Nephron progenitor cell (in vitro differentiated cells): ENCODE data around the gene TBC1D2.

Source experiments
- DNase-seq: peaks from one replicate; pipeline ENCODE4 v3.0.0; 2021
- H3K27ac Mint-ChIP-seq: 2 replicates; pipeline ENCODE4 v1.8.0; 2021; ENCODE audit warnings: mild to moderate bottlenecking, moderate library complexity, mixed read lengths
- H3K27me3 Mint-ChIP-seq: 2 replicates; pipeline ENCODE4 v1.8.0; 2021; ENCODE audit warnings: mild to moderate bottlenecking, low read depth, mixed read lengths; ENCODE audit not compliant: poor library complexity
- H3K36me3 Mint-ChIP-seq: 2 replicates; pipeline ENCODE4 v1.8.0; 2021; ENCODE audit warnings: low read depth, mixed read lengths
- H3K4me1 Mint-ChIP-seq: 2 replicates; pipeline ENCODE4 v1.8.0; 2021; ENCODE audit warnings: mixed read lengths
- H3K4me3 Mint-ChIP-seq: 2 replicates; pipeline ENCODE4 v1.8.0; 2021; ENCODE audit warnings: mild to moderate bottlenecking, moderate library complexity, mixed read lengths
- H3K9me3 Mint-ChIP-seq: 2 replicates; pipeline ENCODE4 v1.8.0; 2021; ENCODE audit warnings: mild to moderate bottlenecking, moderate library complexity, mixed read lengths
- TF ChIP-seq, protein P1 (sequence below): fragments of 200-600 bp; sonication (generic); IDR thresholded peaks from 2 replicates; pipeline ENCODE4 v1.5.0; 2021; ENCODE audit warnings: antibody characterized with exemption

TBC1D2 gene

DNA sequence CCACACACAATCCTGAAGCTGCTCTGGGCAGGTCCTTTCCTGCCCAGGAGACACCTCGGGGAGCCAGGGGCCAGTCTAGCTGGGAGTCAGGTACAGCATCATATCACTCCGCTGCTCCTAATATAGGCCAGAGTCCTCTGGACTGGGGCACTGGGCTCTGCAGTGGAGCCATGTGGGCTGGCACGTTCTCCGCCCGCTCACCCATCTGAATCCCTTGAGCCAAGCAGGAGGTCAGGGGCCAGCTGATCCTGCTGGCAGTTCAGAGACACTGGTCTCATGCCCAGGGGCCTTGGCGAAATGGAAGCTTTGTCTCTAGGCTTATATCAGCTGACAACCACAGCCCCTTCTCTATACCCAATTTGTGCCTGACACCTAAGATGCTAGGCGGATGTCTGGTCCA lies 53.7 kb downstream of the TBC1D2 start:
- TF ChIP-seq, protein P1, sequence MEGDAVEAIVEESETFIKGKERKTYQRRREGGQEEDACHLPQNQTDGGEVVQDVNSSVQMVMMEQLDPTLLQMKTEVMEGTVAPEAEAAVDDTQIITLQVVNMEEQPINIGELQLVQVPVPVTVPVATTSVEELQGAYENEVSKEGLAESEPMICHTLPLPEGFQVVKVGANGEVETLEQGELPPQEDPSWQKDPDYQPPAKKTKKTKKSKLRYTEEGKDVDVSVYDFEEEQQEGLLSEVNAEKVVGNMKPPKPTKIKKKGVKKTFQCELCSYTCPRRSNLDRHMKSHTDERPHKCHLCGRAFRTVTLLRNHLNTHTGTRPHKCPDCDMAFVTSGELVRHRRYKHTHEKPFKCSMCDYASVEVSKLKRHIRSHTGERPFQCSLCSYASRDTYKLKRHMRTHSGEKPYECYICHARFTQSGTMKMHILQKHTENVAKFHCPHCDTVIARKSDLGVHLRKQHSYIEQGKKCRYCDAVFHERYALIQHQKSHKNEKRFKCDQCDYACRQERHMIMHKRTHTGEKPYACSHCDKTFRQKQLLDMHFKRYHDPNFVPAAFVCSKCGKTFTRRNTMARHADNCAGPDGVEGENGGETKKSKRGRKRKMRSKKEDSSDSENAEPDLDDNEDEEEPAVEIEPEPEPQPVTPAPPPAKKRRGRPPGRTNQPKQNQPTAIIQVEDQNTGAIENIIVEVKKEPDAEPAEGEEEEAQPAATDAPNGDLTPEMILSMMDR, result no peak
- Mint-ChIP-seq H3K27me3 (peaks cover 13% of the 10 kb centered on the region), H3K36me3 (no peaks in the 10 kb centered on the region), H3K27ac (no peak overlapping the region), H3K4me1 (no peaks in the 10 kb centered on the region), H3K4me3 (no peak overlapping the region), H3K9me3 (no peaks in the 10 kb centered on the region)
- DNase-seq, result no peak

DNA sequence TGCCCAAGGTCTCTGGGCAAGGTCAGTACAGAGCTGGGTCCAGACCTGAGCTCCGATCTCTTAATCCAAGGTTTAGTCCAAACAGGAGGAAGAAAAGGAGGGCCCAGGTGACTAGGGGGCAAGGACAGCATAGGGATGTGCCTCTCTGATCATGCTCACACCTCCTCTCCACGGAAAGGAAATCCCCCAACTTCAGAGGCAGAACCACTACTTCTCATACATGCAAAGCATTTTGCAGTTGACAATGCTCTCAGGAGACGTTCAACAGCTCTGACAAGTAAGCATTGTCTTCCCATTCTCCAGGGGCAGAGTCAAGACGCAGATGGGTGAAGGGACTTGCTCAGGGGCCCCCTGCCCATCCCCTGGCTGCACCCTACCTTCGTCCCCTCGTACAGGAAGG lies 54.3 kb downstream of the TBC1D2 start:
- no peak overlapping the region for H3K27ac Mint-ChIP-seq
- no peaks in the 10 kb centered on the region for H3K9me3 Mint-ChIP-seq
- H3K4me3 Mint-ChIP-seq, result no peak overlapping the region
- TF ChIP-seq, protein P1, result no peak
- peaks cover 13% of the 10 kb centered on the region for H3K27me3 Mint-ChIP-seq
- no peaks in the 10 kb centered on the region for H3K36me3 Mint-ChIP-seq
- DNase-seq, result no peak
- no peaks in the 10 kb centered on the region for H3K4me1 Mint-ChIP-seq

- Mint-ChIP-seq H3K9me3 (no peaks in the 10 kb centered on the region), H3K4me3 (no peak overlapping the region), H3K36me3 (no peaks in the 10 kb centered on the region), H3K27ac (no peak overlapping the region), H3K27me3 (peaks cover 6% of the 10 kb centered on the region), H3K4me1 (no peaks in the 10 kb centered on the region)
- TF ChIP-seq, protein P1, result no peak
- no peak for DNase-seq
Measured at GRCh38 chr9:98199388-98200033, 55.9 kb downstream of the TBC1D2 start.

GRCh38 chr9:98195671-98196070 lies 59.8 kb downstream of the TBC1D2 start:
- Mint-ChIP-seq H3K9me3 (no peaks in the 10 kb centered on the region), H3K27me3 (peaks cover 9% of the 10 kb centered on the region), H3K4me1 (peaks cover 10% of the 10 kb centered on the region), H3K27ac (no peak overlapping the region), H3K36me3 (no peaks in the 10 kb centered on the region), H3K4me3 (no peak overlapping the region)
- no peak for DNase-seq
- TF ChIP-seq, protein P1, result no peak

DNA sequence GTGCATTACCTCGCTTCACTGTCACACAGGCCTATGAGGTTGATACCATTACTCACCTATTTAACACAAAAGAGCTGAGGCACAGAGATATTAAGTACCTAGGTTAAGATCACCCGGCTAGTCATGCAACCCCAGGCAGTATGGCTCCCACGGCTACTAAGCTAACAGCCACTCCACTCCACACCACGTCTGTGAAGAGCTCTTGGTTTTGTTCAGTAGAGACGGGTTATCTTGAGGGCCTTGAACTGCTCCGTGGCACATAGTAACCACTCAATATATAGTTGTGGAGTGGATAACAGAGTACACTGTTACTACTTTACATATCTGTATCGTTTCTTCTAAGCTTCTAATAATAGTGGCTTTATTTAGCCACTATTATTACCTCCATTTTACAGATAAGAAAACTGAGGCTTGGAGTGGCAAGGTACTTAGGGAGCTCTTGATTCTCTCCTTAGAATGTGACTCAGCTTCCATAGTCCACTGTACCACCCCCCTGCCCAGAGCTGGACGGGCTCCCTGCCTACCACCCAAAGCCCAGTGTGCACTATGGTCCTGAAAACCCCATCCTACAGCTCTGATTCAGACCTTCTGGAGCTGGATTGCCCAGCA lies 62.0 kb downstream of the TBC1D2 start:
- no peak for DNase-seq
- H3K9me3 Mint-ChIP-seq, result no peaks in the 10 kb centered on the region
- TF ChIP-seq, protein P1, result no peak
- H3K4me3 Mint-ChIP-seq, result peak overlapping the region; percentile 84
- H3K36me3 Mint-ChIP-seq, result no peaks in the 10 kb centered on the region
- H3K4me1 Mint-ChIP-seq, result peaks cover 10% of the 10 kb centered on the region
- H3K27me3 Mint-ChIP-seq, result peaks cover 18% of the 10 kb centered on the region
- H3K27ac Mint-ChIP-seq, result peak overlapping the region; percentile 28
